ENCODE measurements around the gene STAT5B. TPM values are rescaled to one million over a fixed set of nuclear protein-coding genes. Genes with fewer than 3 reads are reported as not detected.

Gene STAT5B
- total and polyA plus RNA-seq, 9 of the 15 experiments (the other 6 are each of a cell fraction or from before 2014, with no cell fraction given) = 20.8 to 176 (median 92.4) TPM

- TF ChIP-seq BHLHE40 (IDR thresholded peaks at IDR 0.05; ENCODE audit: low read length) (peak; percentile 49; the same call in 1 of the 2 replicates), ZNF146 (CRISPR knock-in tag; IDR thresholded peaks at IDR 0.05; ENCODE audit: unreplicated experiment) (no peak), CREM (IDR thresholded peaks at IDR 0.05; ENCODE audit: low read depth) (peak; percentile 73), CBX1 (IDR thresholded peaks at IDR 0.05; ENCODE audit: low read depth) (no peak), RBM34 (IDR thresholded peaks at IDR 0.05; ENCODE audit: borderline replicate concordance, insufficient read depth, low read length) (no peak), E2F3 (CRISPR knock-in tag; IDR thresholded peaks at IDR 0.05) (no peak), JUNB (CRISPR knock-in tag; conservative IDR thresholded peaks at IDR 0.05) (no peak), IRF1 (CRISPR knock-in tag; IDR thresholded peaks at IDR 0.05; ENCODE audit: borderline replicate concordance) (no peak), NONO (IDR thresholded peaks at IDR 0.05; ENCODE audit: low read depth in 2 of 2, low read length in 1 of 2) (0 out of 4 replicates have a peak, but pooled peaks of 1 of the 2 experiments have one; percentile 44), ZC3H4 (CRISPR knock-in tag; IDR thresholded peaks at IDR 0.05; ENCODE audit: borderline replicate concordance) (no peak), TBL1XR1 (IDR thresholded peaks at IDR 0.05; ENCODE audit: low read length in 2 of 2) (0 out of 4 replicates have a peak, but pooled peaks have one; percentile 6 to 25), ZNF586 (CRISPR knock-in tag; conservative IDR thresholded peaks at IDR 0.05) (no peak), SAFB2 (IDR thresholded peaks at IDR 0.05; ENCODE audit: borderline replicate concordance, low read depth, low read length, severe bottlenecking) (no peak), LCOR (CRISPR knock-in tag; IDR thresholded peaks at IDR 0.05) (0 out of 2 replicates have a peak, but pooled peaks have one; percentile 71), RCOR1 (IDR thresholded peaks at IDR 0.05; ENCODE audit: borderline replicate concordance in 1 of 2, low read depth in 2 of 2, low read length in 2 of 2) (peak in 1 of 2 experiments; percentile 91; a peak in 2 of 4 replicates), KLF1 (tag; IDR thresholded peaks at IDR 0.05) (no peak), ZBTB40 (IDR thresholded peaks at IDR 0.05) (no peak), ZBTB40 (CRISPR knock-in tag; IDR thresholded peaks at IDR 0.05) (no peak), PHB2 (IDR thresholded peaks at IDR 0.05; ENCODE audit: low read depth) (no peak)
Measured at GRCh38 chr17:42322382-42323267, 46.4 kb upstream of the STAT5B start (continued).

All from K562 (cell line).